K562 (cell line): Measurements from ENCODE around the gene PPP6C. TPM values are rescaled to one million over a fixed set of nuclear protein-coding genes. Genes with fewer than 3 reads are reported as not detected.

Experiments
- ATAC-seq: fragments of 200-7000 bp; cut with Tn5 transposase; 3 replicates; pipeline ENCODE4 v1.9.1; 2020; ENCODE audit warnings: moderate library complexity
- BruUV-seq: library from RNA; stranded (reverse); fragments of 400-500 nt; replicated peaks from 2 replicates; lab custom pipeline; 2021; lab: Mats Ljungman, UMichigan
- CTCF ChIA-PET: fragments of 300-600 bp; formaldehyde crosslinking; extraction: SDS; loops from one replicate; lab custom pipeline; 2021; ENCODE audit warnings: low intra/inter-chr PET ratio; lab: Yijun Ruan, JAX
- POLR2A ChIA-PET: fragments of 300-600, 350-650 bp; sonication (Branson Sonifier 250); formaldehyde crosslinking; extraction: SDS; loops from one replicate; lab custom pipeline; 2021; ENCODE audit warnings: antibody characterized with exemption, inconsistent platforms; lab: Yijun Ruan, JAX
- DNase-seq, 4 experiments: peaks; one replicate each; pipeline versions ENCODE4 v3.0.0 to v3.0.0-alpha.2; 2011 to 2018; ENCODE audit warnings: low spot score in 3 of 4, mixed read lengths in 3 of 4; ENCODE audit errors: extremely low read depth in 1 of 4
- FAIRE-seq: peaks from 2 replicates; lab custom pipeline; 2011; peaks lifted over from hg19 to GRCh38; lab: Jason Lieb, UNC
- H2AFZ ChIP-seq: 2 replicates; pipeline ENCODE4 v1.6.0; 2011; ENCODE audit warnings: low read depth, low read length, control low read depth, inconsistent platforms
- H3K27ac ChIP-seq: fragments of 200-600 bp; 3 replicates; pipeline ENCODE4 v1.8.0; 2011; ENCODE audit warnings: low read depth, mild to moderate bottlenecking, control low read depth, inconsistent platforms, low read length, moderate library complexity, mixed read lengths; ENCODE audit errors: extremely low read depth
- H3K27me3 ChIP-seq, 2 experiments: fragments of 300-600 bp in 1 of 2; 2 replicates in 1 of 2; 3 replicates in 1 of 2; pipeline versions ENCODE4 v1.6.0 to v1.8.0; 2011; ENCODE audit warnings: inconsistent platforms in 2 of 2, low read length in 2 of 2, mild to moderate bottlenecking in 1 of 2, mixed read lengths in 1 of 2, moderate library complexity in 1 of 2; ENCODE audit not compliant: control insufficient read depth in 2 of 2, insufficient read depth in 2 of 2
- H3K36me3 ChIP-seq: fragments of 300-600 bp; 3 replicates; pipeline ENCODE4 v1.8.0; 2011; ENCODE audit warnings: mild to moderate bottlenecking, low read length, inconsistent platforms; ENCODE audit not compliant: control insufficient read depth, insufficient read depth
- H3K4me1 ChIP-seq, 2 experiments: fragments of 200-600 bp in 1 of 2; replicated peaks in 1 of 2; 2 replicates in 1 of 2; 3 replicates in 1 of 2; pipeline versions ENCODE4 v1.5.1 to v1.8.0; 2011; ENCODE audit warnings: inconsistent platforms in 2 of 2, low read length in 2 of 2, mild to moderate bottlenecking in 1 of 2, mixed read lengths in 1 of 2, moderate library complexity in 1 of 2; ENCODE audit not compliant: control insufficient read depth in 2 of 2, insufficient read depth in 2 of 2
- H3K4me2 ChIP-seq: 2 replicates; pipeline ENCODE4 v1.6.1; 2011; ENCODE audit warnings: low read length, control low read depth, inconsistent platforms, mixed read lengths; ENCODE audit not compliant: insufficient read depth
- H3K4me3 ChIP-seq: fragments of 200-600 bp; sonication (generic), shearing (Covaris generic); 2 replicates; pipeline ENCODE4 v1.5.1; 2016; ENCODE audit warnings: control low read depth, inconsistent platforms
- H3K79me2 ChIP-seq: fragments of 200-600 bp; 3 replicates; pipeline ENCODE4 v1.8.0; 2011; ENCODE audit warnings: low read length, inconsistent platforms; ENCODE audit not compliant: control insufficient read depth, insufficient read depth
- H3K9ac ChIP-seq, 2 experiments: 2 replicates each; pipeline versions ENCODE4 v1.6.0 to v1.6.1; 2011; ENCODE audit warnings: low read depth in 2 of 2, low read length in 2 of 2, control low read depth in 1 of 2, inconsistent platforms in 1 of 2, mild to moderate bottlenecking in 1 of 2, mixed read lengths in 1 of 2; ENCODE audit not compliant: insufficient read depth in 1 of 2
- H3K9me1 ChIP-seq: one replicate; pipeline ENCODE4 v1.6.0; 2011; ENCODE audit warnings: inconsistent platforms, mild to moderate bottlenecking, low read length, moderate library complexity; ENCODE audit not compliant: control insufficient read depth, insufficient read depth
- H3K9me3 ChIP-seq: replicated peaks from 2 replicates; pipeline ENCODE4 v1.5.1; 2011; ENCODE audit warnings: low read depth, low read length, inconsistent platforms; ENCODE audit not compliant: control insufficient read depth, insufficient read depth
- H4K20me1 ChIP-seq: replicated peaks from 2 replicates; pipeline ENCODE4 v1.6.1; 2011; ENCODE audit warnings: low read length, inconsistent platforms, mixed read lengths; ENCODE audit not compliant: control insufficient read depth, insufficient read depth
- DDX20 ChIP-seq: fragments of 450-650 bp; IDR thresholded peaks from 2 replicates; pipeline ENCODE4 v1.6.1; 2016; ENCODE audit warnings: missing genetic modification characterization, low read depth, mild to moderate bottlenecking, missing compliant biosample characterization, moderate library complexity
- HLTF ChIP-seq: fragments of 450-650 bp; IDR thresholded peaks from 2 replicates; pipeline ENCODE4 v1.6.1; 2016
- MED1 ChIP-seq: sonication (generic); formaldehyde crosslinking; IDR thresholded peaks from 2 replicates; pipeline ENCODE4 v1.8.1; 2023; ENCODE audit warnings: missing genetic modification reagents, borderline replicate concordance
- SAFB ChIP-seq: fragments of 200-400 bp; formaldehyde crosslinking; IDR thresholded peaks from 2 replicates; pipeline ENCODE4 v1.6.1; 2017; ENCODE audit warnings: low read depth, low read length, borderline replicate concordance
- SRSF9 ChIP-seq: fragments of 200-400 bp; formaldehyde crosslinking; IDR thresholded peaks from 2 replicates; pipeline ENCODE4 v1.6.1; 2017; ENCODE audit warnings: low read depth, low read length, borderline replicate concordance
- TCF7 ChIP-seq: sonication (generic); IDR thresholded peaks from 2 replicates; pipeline ENCODE4 v1.6.1; 2016; ENCODE audit warnings: antibody characterized with exemption, borderline replicate concordance
- TSC22D4 ChIP-seq: fragments of 450-650 bp; IDR thresholded peaks from 2 replicates; pipeline ENCODE4 v1.6.1; 2016; ENCODE audit warnings: missing genetic modification characterization, missing biosample characterization, control low read depth
- ZC3H11A ChIP-seq: IDR thresholded peaks from 2 replicates; pipeline ENCODE4 v1.6.1; 2012; ENCODE audit warnings: low read depth, low read length, improper control_type of control experiment
- ZKSCAN8 ChIP-seq: fragments of 200-800 bp; sonication (Bioruptor generic); IDR thresholded peaks from 2 replicates; pipeline ENCODE4 v1.6.1; 2016; ENCODE audit warnings: missing genetic modification characterization, missing compliant biosample characterization
- ZNF133 ChIP-seq: fragments of 250-450 bp; sonication (Bioruptor Pico); IDR thresholded peaks from 2 replicates; pipeline ENCODE4 v1.4.0; 2020; ENCODE audit warnings: mild to moderate bottlenecking
- ZNF197 ChIP-seq: fragments of 200-800 bp; sonication (Bioruptor generic); IDR thresholded peaks from 2 replicates; pipeline ENCODE4 v1.6.1; 2016; ENCODE audit warnings: low read depth, missing genetic modification characterization, missing compliant biosample characterization
- ZNF224 ChIP-seq: sonication (generic); formaldehyde crosslinking; IDR thresholded peaks from 2 replicates; pipeline ENCODE4 v1.8.0; 2022; ENCODE audit warnings: mild to moderate bottlenecking, missing genetic modification reagents
- ZNF507 ChIP-seq: conservative IDR thresholded peaks from 2 replicates; pipeline ENCODE4 v1.6.1; 2017; ENCODE audit warnings: missing genetic modification characterization, missing compliant biosample characterization
- ZNF584 ChIP-seq: fragments of 200-800 bp; sonication (Bioruptor generic); IDR thresholded peaks from 2 replicates; pipeline ENCODE4 v1.6.1; 2016; ENCODE audit warnings: low read depth, mild to moderate bottlenecking, missing genetic modification characterization, missing compliant biosample characterization
- WGBS: fragments of 100-300 bp; shearing (Covaris generic); methylation state at CpG from one replicate; pipeline ENCODE4 v1.1.6; 2016; ENCODE audit warnings: low coverage, mixed read lengths; ENCODE audit not compliant: insufficient coverage; ENCODE audit errors: missing lambda C conversion rate; 5-methylcytosine and 5-hydroxymethylcytosine counted together
- in situ Hi-C: fragments of 300-500 bp; cut with MboI; formaldehyde crosslinking; loops from 4 replicates; pipeline ENCODE4 v1.15.0; 2018; ENCODE audit warnings: inconsistent platforms, mixed read lengths
- intact Hi-C: fragments of 100-400 bp; cut with micrococcal nuclease; formaldehyde crosslinking; loops from 2 replicates; pipeline ENCODE4 v1.14.2; 2022
- polyA plus RNA-seq, 8 experiments: library from polyadenylated mRNA; depleted of rRNA in 4 of 8; stranded (reverse) in 5 of 8; unstranded in 3 of 8; fragments of >200 nt; fragmentation: Nextera tagmentation in 2 of 8; fragmentation: Illumina TruSeq in 1 of 8; extraction: Ambion mirVana in 2 of 8; extraction: Trizol in 1 of 8; gene quantifications; 2 replicates each; pipeline versions ENCODE4 v1.2.1 to v1.2.3, GENCODE V29; 2011 to 2014; ENCODE audit warnings: inconsistent platforms in 1 of 8, missing spikeins in 1 of 8
- total RNA-seq, 7 experiments: library from RNA; depleted of rRNA in 6 of 7; stranded (reverse); fragments of >200 nt in 6 of 7; fragmentation: Illumina TruSeq in 2 of 7; extraction: Trizol in 2 of 7; gene quantifications; 2 replicates each; pipeline versions ENCODE4 v1.2.1 to v1.2.3, GENCODE V29; 2011 to 2021; ENCODE audit warnings: low replicate concordance in 1 of 7
- TF ChIP-seq, protein P1 (sequence below): sonication (generic); formaldehyde crosslinking; IDR thresholded peaks from 2 replicates; pipeline ENCODE4 v1.8.1; 2023; ENCODE audit warnings: mild to moderate bottlenecking, missing genetic modification reagents
- TF ChIP-seq, protein P2 (sequence below), 2 experiments: fragments of 450-650 bp in 1 of 2; IDR thresholded peaks; 2 replicates each; pipeline ENCODE4 v1.6.1; 2011 to 2017; ENCODE audit warnings: low read depth in 2 of 2, antibody characterized with exemption in 1 of 2, borderline replicate concordance in 1 of 2, low read length in 1 of 2, mild to moderate bottlenecking in 1 of 2, mixed read lengths in 1 of 2; ENCODE audit not compliant: control insufficient read depth in 1 of 2

The PPP6C gene
- total and polyA plus RNA-seq, 9 of the 15 experiments (the other 6 are each of a cell fraction or from before 2014, with no cell fraction given) = 18.8 to 44.8 (median 38.3) TPM

DNA sequence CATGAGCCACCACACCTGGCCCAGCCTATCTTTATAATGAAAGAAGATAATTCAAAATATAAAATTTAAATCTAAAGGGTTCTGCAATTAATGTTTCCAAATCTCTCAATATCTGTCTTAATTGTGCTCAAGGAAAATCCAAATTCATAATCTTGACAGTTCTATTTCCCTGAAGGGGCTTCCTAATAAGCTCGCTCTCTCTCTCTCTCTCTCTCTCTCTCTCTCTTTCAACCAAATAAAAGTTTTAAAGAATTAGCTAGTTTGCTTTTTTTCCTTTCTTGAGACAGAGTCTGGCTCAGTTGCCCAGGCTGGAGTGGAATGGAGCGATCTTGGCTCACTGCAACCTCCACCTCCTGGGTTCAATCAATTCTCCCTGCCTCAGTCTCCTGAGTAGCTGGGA, 33.1 kb downstream of the PPP6C start (continued):
- no peak for TF ChIP-seq MED1
- no peak for TF ChIP-seq SAFB
- TF ChIP-seq ZKSCAN8 = no peak

DNA sequence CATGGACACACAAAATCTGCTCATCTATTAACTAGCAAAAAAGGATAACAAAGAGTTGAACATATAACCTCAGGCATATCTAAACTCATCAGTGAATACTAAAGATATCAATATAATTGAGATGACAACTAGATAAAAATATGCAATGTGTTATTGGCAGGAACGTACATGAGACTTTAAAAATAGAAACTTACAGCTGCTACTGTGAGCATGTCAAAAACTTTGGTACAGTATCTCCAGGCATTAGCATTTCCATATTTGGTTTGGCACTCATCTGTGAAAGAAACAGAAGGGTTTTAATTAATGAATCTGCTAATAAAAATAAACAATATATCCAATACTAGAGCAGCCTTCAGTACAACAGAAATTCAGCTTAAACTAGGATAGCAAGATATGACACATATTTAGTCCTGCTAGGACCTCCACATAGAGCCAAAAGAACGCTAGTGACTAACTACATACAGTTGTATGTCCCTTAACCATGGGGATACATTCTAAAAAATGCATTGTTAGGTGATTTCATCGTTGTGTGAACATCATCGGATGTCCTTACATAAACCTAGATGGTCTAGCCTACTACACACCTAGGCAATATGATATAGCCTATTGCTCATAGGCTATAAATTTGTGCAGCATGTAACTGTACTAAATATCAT, 35.8 kb downstream of the PPP6C start:
- no peak for ATAC-seq
- 87% methylated on average over 4 of the region's 4 CpGs for WGBS

More for the DNA sequence above, 35.8 kb downstream of the PPP6C start:
- no peak for DNase-seq
- POLR2A ChIA-PET = no interaction called here
- no peak for FAIRE-seq
- no TSS peak for BruUV-seq
- in situ Hi-C loops = no loop called here
- no peaks in the 10 kb centered on the region; the same call in 1 of the 2 replicates for H4K20me1 ChIP-seq
- H3K4me3 ChIP-seq = no peak overlapping the region
- peaks cover 0 to 5% of the 10 kb centered on the region in 2 experiments; a peak in 2 of 5 replicates for H3K4me1 ChIP-seq
- CTCF ChIA-PET = no interaction called here
- no peak overlapping the region for H2AFZ ChIP-seq
- H3K9ac ChIP-seq = no peak overlapping the region
- H3K9me1 ChIP-seq = peaks cover 2% of the 10 kb centered on the region
- no peak for TF ChIP-seq SRSF9
- no peak for TF ChIP-seq TSC22D4 (tag)
- no peak for TF ChIP-seq TCF7
- TF ChIP-seq ZC3H11A = no peak
- TF ChIP-seq HLTF = no peak
- TF ChIP-seq DDX20 (tag) = no peak
- no peak for TF ChIP-seq ZNF507 (tag)
- no peak for TF ChIP-seq ZNF584
- TF ChIP-seq ZNF133 (CRISPR knock-in tag) = no peak
- no peak for TF ChIP-seq ZNF224 (CRISPR knock-in tag)
- TF ChIP-seq ZNF197 = no peak
- TF ChIP-seq, protein P1, sequence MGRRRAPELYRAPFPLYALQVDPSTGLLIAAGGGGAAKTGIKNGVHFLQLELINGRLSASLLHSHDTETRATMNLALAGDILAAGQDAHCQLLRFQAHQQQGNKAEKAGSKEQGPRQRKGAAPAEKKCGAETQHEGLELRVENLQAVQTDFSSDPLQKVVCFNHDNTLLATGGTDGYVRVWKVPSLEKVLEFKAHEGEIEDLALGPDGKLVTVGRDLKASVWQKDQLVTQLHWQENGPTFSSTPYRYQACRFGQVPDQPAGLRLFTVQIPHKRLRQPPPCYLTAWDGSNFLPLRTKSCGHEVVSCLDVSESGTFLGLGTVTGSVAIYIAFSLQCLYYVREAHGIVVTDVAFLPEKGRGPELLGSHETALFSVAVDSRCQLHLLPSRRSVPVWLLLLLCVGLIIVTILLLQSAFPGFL (CRISPR knock-in tag) = no peak
- TF ChIP-seq, protein P2, sequence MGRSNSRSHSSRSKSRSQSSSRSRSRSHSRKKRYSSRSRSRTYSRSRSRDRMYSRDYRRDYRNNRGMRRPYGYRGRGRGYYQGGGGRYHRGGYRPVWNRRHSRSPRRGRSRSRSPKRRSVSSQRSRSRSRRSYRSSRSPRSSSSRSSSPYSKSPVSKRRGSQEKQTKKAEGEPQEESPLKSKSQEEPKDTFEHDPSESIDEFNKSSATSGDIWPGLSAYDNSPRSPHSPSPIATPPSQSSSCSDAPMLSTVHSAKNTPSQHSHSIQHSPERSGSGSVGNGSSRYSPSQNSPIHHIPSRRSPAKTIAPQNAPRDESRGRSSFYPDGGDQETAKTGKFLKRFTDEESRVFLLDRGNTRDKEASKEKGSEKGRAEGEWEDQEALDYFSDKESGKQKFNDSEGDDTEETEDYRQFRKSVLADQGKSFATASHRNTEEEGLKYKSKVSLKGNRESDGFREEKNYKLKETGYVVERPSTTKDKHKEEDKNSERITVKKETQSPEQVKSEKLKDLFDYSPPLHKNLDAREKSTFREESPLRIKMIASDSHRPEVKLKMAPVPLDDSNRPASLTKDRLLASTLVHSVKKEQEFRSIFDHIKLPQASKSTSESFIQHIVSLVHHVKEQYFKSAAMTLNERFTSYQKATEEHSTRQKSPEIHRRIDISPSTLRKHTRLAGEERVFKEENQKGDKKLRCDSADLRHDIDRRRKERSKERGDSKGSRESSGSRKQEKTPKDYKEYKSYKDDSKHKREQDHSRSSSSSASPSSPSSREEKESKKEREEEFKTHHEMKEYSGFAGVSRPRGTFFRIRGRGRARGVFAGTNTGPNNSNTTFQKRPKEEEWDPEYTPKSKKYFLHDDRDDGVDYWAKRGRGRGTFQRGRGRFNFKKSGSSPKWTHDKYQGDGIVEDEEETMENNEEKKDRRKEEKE (IDR thresholded peaks at IDR 0.05; ENCODE audit: borderline replicate concordance in 1 of 2, control insufficient read depth in 1 of 2, low read depth in 2 of 2, low read length in 1 of 2) = no peak
- H3K27me3 ChIP-seq = no peaks in the 10 kb centered on the region
- H3K4me2 ChIP-seq = no peak overlapping the region
- intact Hi-C loops = no loop called here
- H3K36me3 ChIP-seq = peaks cover 62% of the 10 kb centered on the region
- H3K27ac ChIP-seq = no peak overlapping the region
- H3K79me2 ChIP-seq = no peaks in the 10 kb centered on the region
- H3K9me3 ChIP-seq = no peaks in the 10 kb centered on the region
